GM20431 (cell line): ENCODE results near the gene OR10K2.
"Not testable (repeated sequence)": the region's sequence is repeated elsewhere in the genome, so short reads cannot be mapped to it uniquely, and the experiment has no call there.

Source experiments
- in situ Hi-C: fragments of 300-500 bp; cut with MseI, MboI; formaldehyde crosslinking; loops from one replicate; pipeline ENCODE4 v1.15.0; 2020; ENCODE audit warnings: low sequenced_read_pairs; ENCODE audit not compliant: unreplicated experiment

OR10K2 gene

DNA sequence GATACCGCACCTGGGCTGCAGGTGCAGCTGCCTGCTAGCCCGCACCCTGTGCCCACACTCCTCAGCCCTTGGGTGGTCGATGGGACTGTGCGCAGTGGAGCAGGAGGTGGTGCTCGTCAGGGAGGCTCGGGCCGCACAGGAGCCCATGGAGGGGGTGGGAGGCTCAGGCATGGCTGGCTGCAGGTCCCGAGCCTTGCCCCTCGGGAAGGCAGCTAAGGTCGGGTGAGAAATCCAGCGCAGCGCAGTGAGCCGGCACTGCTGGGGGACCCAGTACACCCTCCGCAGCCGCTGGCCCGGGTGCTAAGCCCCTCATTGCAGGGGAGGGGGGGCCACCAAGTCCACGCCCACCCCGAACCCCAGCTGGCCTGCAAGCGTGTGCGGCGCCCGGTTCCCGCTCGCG lies 51.9 kb downstream of the OR10K2 start:
- in situ Hi-C loops = not testable (repeated sequence)

DNA sequence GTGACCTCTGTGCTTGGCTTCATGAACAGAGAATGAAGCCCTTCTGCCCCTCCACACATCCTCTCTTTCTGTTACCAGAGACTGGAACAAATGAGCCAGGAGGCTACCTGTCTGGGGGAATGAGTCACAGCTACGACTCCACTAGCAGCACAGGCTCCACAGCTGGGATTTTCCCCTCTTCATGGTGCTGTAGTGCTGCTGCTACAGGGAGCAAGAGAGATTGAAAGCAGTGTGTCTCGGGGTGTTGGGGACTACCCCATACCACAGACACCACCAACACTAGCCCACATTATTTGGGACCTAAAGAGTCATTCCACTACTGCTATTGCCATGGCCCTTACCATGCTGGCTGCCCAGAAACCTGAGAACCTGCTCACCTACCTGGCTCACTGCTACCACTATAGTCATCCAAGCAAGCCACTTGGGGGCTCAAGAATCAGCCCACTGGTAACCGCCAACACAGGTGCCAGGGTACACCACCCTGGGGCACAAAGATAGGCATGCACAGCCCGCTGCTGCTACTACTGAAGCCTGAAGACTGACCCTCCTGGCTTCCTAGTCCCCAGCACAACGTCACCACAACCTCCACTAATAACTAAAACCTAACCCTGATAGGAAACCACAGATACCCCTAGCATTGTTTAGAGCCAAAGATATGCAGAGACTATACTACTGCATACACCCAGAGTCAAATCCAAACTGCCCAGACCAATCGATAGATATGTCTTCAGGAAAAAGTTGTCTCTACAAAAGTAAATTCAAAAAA lies 54.7 kb downstream of the OR10K2 start:
- in situ Hi-C loops = no loop called here
